ENCODE data around the gene FAM204A.

DNA sequence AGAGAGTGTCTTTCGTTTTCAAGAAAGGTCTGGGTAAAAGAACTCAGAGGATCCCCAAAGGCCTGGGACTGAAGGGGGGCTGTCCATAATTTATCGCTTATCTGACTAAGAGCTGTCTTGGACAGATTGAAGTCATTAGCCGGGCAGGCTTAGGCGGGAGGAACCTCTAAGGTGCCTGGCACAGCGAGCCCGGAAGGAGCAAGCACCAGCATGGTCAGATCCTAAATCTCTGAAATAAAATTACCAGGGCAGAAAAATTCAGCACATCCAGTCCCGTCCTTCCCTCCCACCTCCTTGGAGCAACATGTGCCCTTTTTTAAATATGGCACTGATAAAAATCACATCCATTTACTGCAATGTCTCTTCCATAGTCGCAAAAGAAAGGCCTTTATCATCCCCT is 86.8 kb downstream of the FAM204A start:
- TF ChIP-seq, protein P1, sequence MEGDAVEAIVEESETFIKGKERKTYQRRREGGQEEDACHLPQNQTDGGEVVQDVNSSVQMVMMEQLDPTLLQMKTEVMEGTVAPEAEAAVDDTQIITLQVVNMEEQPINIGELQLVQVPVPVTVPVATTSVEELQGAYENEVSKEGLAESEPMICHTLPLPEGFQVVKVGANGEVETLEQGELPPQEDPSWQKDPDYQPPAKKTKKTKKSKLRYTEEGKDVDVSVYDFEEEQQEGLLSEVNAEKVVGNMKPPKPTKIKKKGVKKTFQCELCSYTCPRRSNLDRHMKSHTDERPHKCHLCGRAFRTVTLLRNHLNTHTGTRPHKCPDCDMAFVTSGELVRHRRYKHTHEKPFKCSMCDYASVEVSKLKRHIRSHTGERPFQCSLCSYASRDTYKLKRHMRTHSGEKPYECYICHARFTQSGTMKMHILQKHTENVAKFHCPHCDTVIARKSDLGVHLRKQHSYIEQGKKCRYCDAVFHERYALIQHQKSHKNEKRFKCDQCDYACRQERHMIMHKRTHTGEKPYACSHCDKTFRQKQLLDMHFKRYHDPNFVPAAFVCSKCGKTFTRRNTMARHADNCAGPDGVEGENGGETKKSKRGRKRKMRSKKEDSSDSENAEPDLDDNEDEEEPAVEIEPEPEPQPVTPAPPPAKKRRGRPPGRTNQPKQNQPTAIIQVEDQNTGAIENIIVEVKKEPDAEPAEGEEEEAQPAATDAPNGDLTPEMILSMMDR (IDR thresholded peaks at IDR 0.05) = no peak
- TF ChIP-seq EP300 (IDR thresholded peaks at IDR 0.05) (no peak), POLR2A (IDR thresholded peaks at IDR 0.05) (no peak)
